Ascending aorta (tissue), 2 donors: Measurements from ENCODE around the gene ANO4. TPM values are rescaled to one million over a fixed set of nuclear protein-coding genes. Genes with fewer than 3 reads are reported as not detected.

Experiments used
- DNase-seq, 2 donors: peaks; one replicate each; pipeline ENCODE4 v3.0.0-alpha.2; 2019; ENCODE audit warnings: low spot score in 2 of 2
- H3K27ac ChIP-seq, 2 donors: fragments of 200-600 bp; sonication (generic); one replicate each; pipeline ENCODE4 v1.5.1; 2016 to 2017; ENCODE audit warnings: mild to moderate bottlenecking in 1 of 2
- H3K27me3 ChIP-seq: fragments of 200-600 bp; sonication (generic); one replicate; pipeline ENCODE4 v1.5.1; 2017
- H3K36me3 ChIP-seq, 2 donors: fragments of 200-600 bp; sonication (generic); one replicate each; pipeline ENCODE4 v1.5.1; 2016
- H3K4me1 ChIP-seq, 2 donors: fragments of 200-600 bp; sonication (generic); one replicate each; pipeline ENCODE4 v1.5.1; 2016 to 2017; ENCODE audit warnings: mild to moderate bottlenecking in 1 of 2
- H3K4me3 ChIP-seq, 2 donors: fragments of 200-600 bp; sonication (generic); one replicate each; pipeline ENCODE4 v1.5.1; 2016 to 2017; ENCODE audit warnings: mild to moderate bottlenecking in 1 of 2
- H3K9me3 ChIP-seq, 2 donors: fragments of 200-600 bp; sonication (generic); one replicate each; pipeline ENCODE4 v1.5.1; 2016
- CTCF ChIP-seq, 3 experiments: fragments of 200-600 bp in 2 of 3; fragments of 450-650 bp in 1 of 3; sonication (generic) in 2 of 3; IDR thresholded peaks; one replicate each; pipeline ENCODE4 v1.5.1; 2016 to 2019; ENCODE audit warnings: antibody characterized with exemption in 3 of 3, mild to moderate bottlenecking in 1 of 3, moderate library complexity in 1 of 3
- intact Hi-C: fragments of 100-400 bp; cut with DNase I; formaldehyde crosslinking; loops from one replicate; pipeline ENCODE4 v1.15.1; 2023
- total RNA-seq: library from RNA; depleted of rRNA; stranded (reverse); fragments of >200 nt; gene quantifications from one replicate; pipeline ENCODE4 v1.1.0, GENCODE V29; 2016

ANO4 gene
- total RNA-seq, 1 donor from 2014 or later = 0.11 TPM

- H3K27ac ChIP-seq = no peak overlapping the region
- DNase-seq = no peak
- no peaks in the 10 kb centered on the region for H3K4me1 ChIP-seq
- TF ChIP-seq CTCF (IDR thresholded peaks at IDR 0.05) = peak in 2 of 3 experiments; percentile 26 to 53
- no peaks in the 10 kb centered on the region for H3K36me3 ChIP-seq
- no peaks in the 10 kb centered on the region for H3K9me3 ChIP-seq
- intact Hi-C loops = loop anchor here (5.0 to 10.0 kb wide), 2 partner anchors 447 to 494 kb away; no protein-coding TSS in a partner anchor
- no peaks in the 10 kb centered on the region for H3K27me3 ChIP-seq
- no peak overlapping the region for H3K4me3 ChIP-seq
Measured at GRCh38 chr12:100827901-100828520, 33.4 kb downstream of the ANO4 start.

GRCh38 chr12:100830003-100830795 lies 35.6 kb downstream of the ANO4 start:
- intact Hi-C loops = no loop called here
- H3K4me3 ChIP-seq = no peak overlapping the region
- TF ChIP-seq CTCF (IDR thresholded peaks at IDR 0.05) = no peak
- H3K27ac ChIP-seq = no peak overlapping the region
- H3K4me1 ChIP-seq = no peaks in the 10 kb centered on the region
- DNase-seq = no peak
- no peaks in the 10 kb centered on the region for H3K27me3 ChIP-seq
- H3K36me3 ChIP-seq = no peaks in the 10 kb centered on the region
- no peaks in the 10 kb centered on the region for H3K9me3 ChIP-seq

- no peak overlapping the region for H3K4me3 ChIP-seq
- no peaks in the 10 kb centered on the region for H3K27me3 ChIP-seq
- no peak for DNase-seq
- no peak for TF ChIP-seq CTCF (IDR thresholded peaks at IDR 0.05)
- H3K36me3 ChIP-seq = no peaks in the 10 kb centered on the region
- intact Hi-C loops = no loop called here
- H3K27ac ChIP-seq = no peak overlapping the region
- H3K4me1 ChIP-seq = no peaks in the 10 kb centered on the region
- no peaks in the 10 kb centered on the region for H3K9me3 ChIP-seq
Measured at GRCh38 chr12:100833282-100833681, 38.7 kb downstream of the ANO4 start.

GRCh38 chr12:100840748-100841147 lies 46.2 kb downstream of the ANO4 start:
- no peak for DNase-seq
- TF ChIP-seq CTCF (IDR thresholded peaks at IDR 0.05) = no peak

GRCh38 chr12:100842156-100842555 lies 47.6 kb downstream of the ANO4 start:
- Histone ChIP-seq H3K9me3 (no peaks in the 10 kb centered on the region), H3K4me3 (no peak overlapping the region), H3K36me3 (no peaks in the 10 kb centered on the region), H3K27me3 (no peaks in the 10 kb centered on the region), H3K27ac (no peak overlapping the region), H3K4me1 (no peaks in the 10 kb centered on the region)
- DNase-seq = no peak
- intact Hi-C loops = no loop called here
- TF ChIP-seq CTCF (IDR thresholded peaks at IDR 0.05) = no peak

More at GRCh38 chr12:100840748-100841147, 46.2 kb downstream of the ANO4 start:
- no peaks in the 10 kb centered on the region for H3K36me3 ChIP-seq
- H3K4me1 ChIP-seq = no peaks in the 10 kb centered on the region
- no peaks in the 10 kb centered on the region for H3K27me3 ChIP-seq
- intact Hi-C loops = no loop called here
- H3K27ac ChIP-seq = no peak overlapping the region
- no peak overlapping the region for H3K4me3 ChIP-seq
- H3K9me3 ChIP-seq = no peaks in the 10 kb centered on the region
